SU-DHL-6 (cell line): Measurements from ENCODE around the gene LMTK3.

Experiments
- CTCF ChIP-seq: fragments of 200-600 bp; sonication (generic); IDR thresholded peaks from one replicate; pipeline ENCODE4 v1.5.1; 2017; ENCODE audit warnings: antibody characterized with exemption, mild to moderate bottlenecking, low read length, moderate library complexity; ENCODE audit not compliant: insufficient read depth, poor library complexity, severe bottlenecking
- EZH2phosphoT487 ChIP-seq: fragments of 200-600 bp; sonication (generic), shearing (Covaris generic); conservative IDR thresholded peaks from 2 replicates; pipeline ENCODE4 v1.6.1; 2018; ENCODE audit warnings: mild to moderate bottlenecking, antibody characterized with exemption, low read length, moderate library complexity, mixed read lengths

DNA sequence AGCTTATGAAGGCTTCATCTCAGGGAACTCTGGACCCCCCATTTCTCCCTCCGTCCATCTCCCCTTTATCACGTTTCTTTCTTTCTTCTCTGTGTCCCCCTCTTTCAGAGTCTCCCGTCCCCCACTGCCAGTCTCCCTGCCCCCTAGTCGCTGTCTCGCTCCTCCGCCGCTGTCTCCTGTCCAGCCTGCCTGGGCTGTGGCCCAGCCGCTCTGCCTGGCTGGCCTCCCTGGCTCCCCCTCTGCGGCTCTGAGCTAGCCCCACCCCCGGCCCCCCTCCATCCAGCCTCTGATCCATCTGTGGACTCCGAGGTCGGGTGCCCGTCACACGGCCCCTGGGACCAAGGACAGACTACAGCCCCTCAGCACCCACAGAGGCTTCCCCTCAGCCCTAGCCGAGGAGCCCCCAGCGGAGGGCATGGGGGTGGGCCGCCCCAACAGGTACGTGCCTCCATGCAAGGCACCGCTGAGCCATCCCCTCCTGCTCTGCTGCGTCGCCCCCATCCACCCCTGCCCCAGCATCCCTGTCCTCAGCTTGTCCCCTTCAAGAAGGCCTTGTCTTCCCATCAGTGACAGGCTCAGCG, 57.4 kb downstream of the LMTK3 start:
- TF ChIP-seq CTCF (no peak), EZH2phosphoT487 (no peak)
